Large intestine (tissue), 3 donors: ENCODE measurements around the gene ACTN1. TPM values are rescaled to one million over a fixed set of nuclear protein-coding genes. Genes with fewer than 3 reads are reported as not detected.
A peak's percentile ranks its signal among the peaks of the same experiment; 100 is the strongest.

Source experiments
- DNase-seq, 2 donors: peaks; one replicate each; pipeline versions ENCODE4 v3.0.0 to v3.0.0-alpha.2; 2013
- H3K27ac ChIP-seq: one replicate; pipeline ENCODE4 v1.5.1; 2013; ENCODE audit warnings: low read length
- H3K27me3 ChIP-seq: 2 replicates; pipeline ENCODE4 v1.6.1; 2013; ENCODE audit warnings: low read length; ENCODE audit not compliant: control insufficient read depth, insufficient read depth
- H3K36me3 ChIP-seq: 2 replicates; pipeline ENCODE4 v1.6.1; 2013; ENCODE audit warnings: low read length; ENCODE audit not compliant: control insufficient read depth, insufficient read depth
- H3K4me1 ChIP-seq: one replicate; pipeline ENCODE4 v1.6.1; 2013; ENCODE audit warnings: low read length; ENCODE audit not compliant: control insufficient read depth, insufficient read depth
- H3K4me3 ChIP-seq: one replicate; pipeline ENCODE4 v1.5.1; 2013; ENCODE audit warnings: low read length
- H3K9me3 ChIP-seq: one replicate; pipeline ENCODE4 v1.6.1; 2013; ENCODE audit warnings: mild to moderate bottlenecking, low read depth, low read length, moderate library complexity; ENCODE audit not compliant: control insufficient read depth
- WGBS: methylation state at CpG from one replicate; pipeline ENCODE4 v1.1.5; 2013; ENCODE audit warnings: low lambda C conversion rate; ENCODE audit not compliant: insufficient coverage; 5-methylcytosine and 5-hydroxymethylcytosine counted together
- polyA plus RNA-seq: library from polyadenylated mRNA; unstranded; fragments of 120-200 nt; gene quantifications from one replicate; pipeline ENCODE4 v1.2.1, GENCODE V29; 2013

ACTN1 gene
- polyA plus RNA-seq, 1 donor, result 120 TPM

DNA sequence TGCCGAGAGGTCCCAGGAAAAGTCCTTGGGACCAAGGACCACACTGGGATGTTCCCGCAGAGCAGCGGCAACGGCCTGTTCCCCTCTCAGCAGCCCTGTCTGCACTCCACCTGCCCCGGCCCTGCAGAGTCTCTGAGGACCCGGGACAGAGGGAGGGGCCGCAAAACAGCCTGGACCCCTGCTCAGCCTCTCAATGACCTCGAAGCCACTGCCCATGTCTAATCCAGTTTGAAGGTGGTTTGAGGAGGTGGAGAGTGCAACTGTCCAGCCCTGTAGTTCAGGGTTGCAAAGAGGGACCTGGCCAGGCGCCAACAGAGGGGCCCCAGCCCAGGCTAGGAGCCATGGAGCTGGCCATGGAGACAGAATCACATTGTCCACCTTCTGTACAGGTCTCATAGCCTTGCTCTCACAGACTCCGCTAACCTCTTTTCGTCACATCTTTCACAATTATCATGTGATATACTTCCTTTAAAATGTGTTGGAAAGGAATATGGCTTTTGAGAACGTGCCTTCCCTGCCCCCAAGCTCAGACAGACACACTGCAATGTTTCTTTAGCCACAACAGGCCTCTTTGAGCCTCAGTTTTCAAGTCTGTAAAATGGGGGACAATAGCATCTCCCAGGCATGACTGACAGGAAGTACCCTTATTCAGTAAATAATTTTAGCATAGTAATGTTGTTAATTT is 49.3 kb downstream of the ACTN1 start:
- WGBS, result 92% methylated on average over 2 of the region's 12 CpGs
- no peak overlapping the region for H3K4me3 ChIP-seq
- no peak for DNase-seq

DNA sequence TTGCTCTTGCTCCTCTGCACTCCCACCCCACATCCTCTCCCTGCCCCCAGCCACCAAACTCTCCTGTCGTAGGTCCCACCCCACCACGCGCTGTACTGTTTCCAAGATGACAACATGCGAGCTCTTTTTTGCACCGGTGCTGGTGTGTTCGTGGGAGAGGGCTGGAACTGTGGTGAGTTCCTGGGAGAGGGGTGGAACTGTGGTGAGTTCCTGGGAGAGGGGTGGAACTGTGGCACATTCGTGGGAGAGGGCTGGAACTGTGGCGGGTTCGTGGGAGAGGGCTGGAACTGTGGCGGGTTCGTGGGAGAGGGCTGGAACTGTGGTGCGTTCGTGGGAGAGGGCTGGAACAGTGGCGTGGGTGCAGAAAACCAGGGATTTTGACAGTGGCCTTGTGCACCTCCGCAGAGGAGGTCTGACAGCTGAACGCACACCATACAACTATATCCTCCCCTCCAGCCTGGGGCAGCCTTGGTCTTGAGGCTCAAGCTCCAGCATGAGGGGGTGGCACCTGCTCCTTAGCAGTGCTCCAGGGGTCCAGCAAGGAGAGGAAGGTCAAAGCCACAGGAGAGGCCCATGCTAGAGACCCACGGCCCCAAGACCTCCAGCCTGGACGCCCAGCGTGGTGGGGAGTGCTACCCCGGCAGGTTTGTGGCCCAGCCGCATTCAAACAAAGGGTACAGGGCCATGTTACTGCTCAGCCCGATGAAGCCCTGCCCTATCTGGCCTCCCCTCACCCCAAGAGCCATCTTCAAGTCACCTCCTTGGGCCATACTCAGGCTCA is 50.1 kb downstream of the ACTN1 start:
- H3K4me3 ChIP-seq, result no peak overlapping the region
- H3K27ac ChIP-seq, result peak overlapping the region; percentile 37
- H3K4me1 ChIP-seq, result no peaks in the 10 kb centered on the region
- H3K27me3 ChIP-seq, result no peaks in the 10 kb centered on the region
- peaks cover 22% of the 10 kb centered on the region for H3K36me3 ChIP-seq
- no peaks in the 10 kb centered on the region for H3K9me3 ChIP-seq
- no peak for DNase-seq
- no CpG with 5 or more reads among the region's 22 CpGs for WGBS

More for the DNA sequence above, 49.3 kb downstream of the ACTN1 start:
- peaks cover 14% of the 10 kb centered on the region for H3K36me3 ChIP-seq
- no peaks in the 10 kb centered on the region for H3K4me1 ChIP-seq
- no peak overlapping the region for H3K27ac ChIP-seq
- H3K27me3 ChIP-seq, result no peaks in the 10 kb centered on the region
- no peaks in the 10 kb centered on the region for H3K9me3 ChIP-seq

DNA sequence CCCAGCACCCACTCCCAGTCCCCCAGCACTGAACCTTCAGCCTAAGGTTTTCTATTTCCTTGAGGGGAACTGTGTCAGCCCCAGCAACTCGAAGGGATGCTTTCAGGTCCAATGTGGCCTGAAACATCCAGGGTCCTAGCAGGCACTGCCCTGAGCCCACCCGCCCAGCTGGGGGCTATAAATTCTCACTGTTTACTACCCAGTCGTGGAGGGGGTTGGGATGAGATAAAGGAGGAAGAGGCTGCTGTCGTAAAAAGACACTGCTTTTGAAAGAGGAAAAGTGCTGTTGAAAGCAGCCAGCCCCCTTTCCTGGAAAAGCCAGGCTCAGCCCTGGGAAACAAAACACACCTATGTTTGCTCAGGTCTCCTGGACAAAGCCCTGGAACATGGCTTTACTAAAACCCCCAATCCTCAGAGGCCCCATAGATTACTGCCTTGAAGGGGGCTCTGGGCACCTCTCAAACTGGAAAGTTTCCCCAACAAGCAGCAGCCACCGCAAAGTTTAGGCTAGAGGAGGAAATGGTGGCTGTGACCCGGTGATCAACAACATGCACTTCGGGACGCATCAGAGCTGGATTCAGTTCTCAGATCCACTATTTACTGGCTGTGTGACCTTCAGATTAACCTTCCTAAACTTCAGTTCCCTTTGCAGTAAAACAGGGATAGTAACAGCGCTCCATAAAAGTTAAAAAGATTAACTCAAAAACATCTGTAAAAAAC is 51.0 kb downstream of the ACTN1 start:
- peak overlapping the region; percentile 37 for H3K27ac ChIP-seq
- no peak overlapping the region for H3K4me3 ChIP-seq
- no CpG with 5 or more reads among the region's 9 CpGs for WGBS
- no peak for DNase-seq
- peaks cover under 1% of the 10 kb centered on the region for H3K4me1 ChIP-seq
- H3K9me3 ChIP-seq, result no peaks in the 10 kb centered on the region
- H3K36me3 ChIP-seq, result peaks cover 27% of the 10 kb centered on the region
- H3K27me3 ChIP-seq, result no peaks in the 10 kb centered on the region

DNA sequence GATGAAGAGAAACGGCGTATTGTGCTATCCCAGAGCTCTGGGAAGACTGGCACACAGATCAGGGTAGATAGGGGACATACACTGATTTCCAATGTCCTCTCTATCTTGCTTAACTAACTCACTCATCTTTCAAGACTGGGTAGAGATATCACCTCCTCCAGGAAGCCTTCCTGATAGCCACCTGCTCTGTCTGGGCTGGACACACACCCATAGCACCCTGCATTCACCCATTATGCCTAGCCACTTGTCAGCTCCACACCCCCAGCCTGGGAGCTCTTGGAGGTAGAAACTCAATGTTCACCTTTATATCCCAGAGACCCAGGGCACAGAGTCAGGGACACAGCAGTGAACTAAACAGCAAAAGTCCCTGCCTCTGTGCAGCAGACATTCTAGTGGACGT is 52.0 kb downstream of the ACTN1 start:
- Histone ChIP-seq H3K27ac (no peak overlapping the region), H3K4me1 (peaks cover 10% of the 10 kb centered on the region), H3K4me3 (no peak overlapping the region), H3K27me3 (no peaks in the 10 kb centered on the region), H3K9me3 (no peaks in the 10 kb centered on the region), H3K36me3 (peaks cover 33% of the 10 kb centered on the region)
- no peak for DNase-seq
- no CpG with 5 or more reads among the region's 3 CpGs for WGBS

DNA sequence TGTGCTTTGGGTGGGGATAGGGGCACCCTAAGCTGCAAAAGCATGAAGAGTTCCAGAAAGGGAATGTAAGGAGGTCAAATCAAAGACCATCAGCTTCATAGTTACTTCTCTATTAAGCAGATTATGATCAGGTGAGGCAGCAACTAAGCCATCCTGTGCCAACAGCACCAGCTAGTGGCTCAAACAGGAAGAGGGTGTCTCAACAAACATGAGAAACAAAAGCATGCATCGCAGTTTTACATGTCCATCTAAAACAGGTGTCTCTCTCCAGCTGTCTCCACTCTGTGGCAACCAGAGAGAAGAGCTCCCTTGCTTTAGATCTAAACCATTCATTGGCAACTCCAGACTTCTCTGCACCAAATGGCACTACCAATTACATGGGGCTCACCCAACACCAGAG is 52.9 kb downstream of the ACTN1 start:
- no peak overlapping the region for H3K27ac ChIP-seq
- no peaks in the 10 kb centered on the region for H3K27me3 ChIP-seq
- peaks cover 15% of the 10 kb centered on the region for H3K4me1 ChIP-seq
- no peak overlapping the region for H3K4me3 ChIP-seq
- no peaks in the 10 kb centered on the region for H3K9me3 ChIP-seq
- no CpG with 5 or more reads among the region's 1 CpG for WGBS
- peaks cover 33% of the 10 kb centered on the region for H3K36me3 ChIP-seq
- no peak for DNase-seq

DNA sequence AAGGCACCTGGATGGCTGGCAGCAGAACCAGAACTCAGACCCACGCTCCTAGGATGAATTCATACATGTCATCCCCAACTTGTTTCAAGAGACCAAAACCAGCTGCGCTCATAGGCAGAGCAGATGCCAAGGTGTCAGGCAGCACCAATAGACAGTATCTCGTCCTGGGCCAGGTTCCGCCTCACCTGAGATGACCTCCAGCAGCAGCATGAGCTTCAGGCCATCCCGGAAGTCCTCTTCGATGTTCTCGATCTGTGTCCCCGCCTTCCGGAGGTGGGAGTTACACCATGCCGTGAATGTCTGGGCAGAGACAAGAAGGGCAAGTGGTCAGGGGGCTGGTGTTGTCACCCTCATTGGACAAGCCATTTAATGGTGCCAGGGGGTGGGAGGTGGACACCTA is 53.7 kb downstream of the ACTN1 start:
- DNase-seq, result no peak
- H3K4me3 ChIP-seq, result no peak overlapping the region
- peaks cover 15% of the 10 kb centered on the region for H3K4me1 ChIP-seq
- no CpG with 5 or more reads among the region's 10 CpGs for WGBS
- no peaks in the 10 kb centered on the region for H3K9me3 ChIP-seq
- no peak overlapping the region for H3K27ac ChIP-seq
- peaks cover 37% of the 10 kb centered on the region for H3K36me3 ChIP-seq
- H3K27me3 ChIP-seq, result no peaks in the 10 kb centered on the region

DNA sequence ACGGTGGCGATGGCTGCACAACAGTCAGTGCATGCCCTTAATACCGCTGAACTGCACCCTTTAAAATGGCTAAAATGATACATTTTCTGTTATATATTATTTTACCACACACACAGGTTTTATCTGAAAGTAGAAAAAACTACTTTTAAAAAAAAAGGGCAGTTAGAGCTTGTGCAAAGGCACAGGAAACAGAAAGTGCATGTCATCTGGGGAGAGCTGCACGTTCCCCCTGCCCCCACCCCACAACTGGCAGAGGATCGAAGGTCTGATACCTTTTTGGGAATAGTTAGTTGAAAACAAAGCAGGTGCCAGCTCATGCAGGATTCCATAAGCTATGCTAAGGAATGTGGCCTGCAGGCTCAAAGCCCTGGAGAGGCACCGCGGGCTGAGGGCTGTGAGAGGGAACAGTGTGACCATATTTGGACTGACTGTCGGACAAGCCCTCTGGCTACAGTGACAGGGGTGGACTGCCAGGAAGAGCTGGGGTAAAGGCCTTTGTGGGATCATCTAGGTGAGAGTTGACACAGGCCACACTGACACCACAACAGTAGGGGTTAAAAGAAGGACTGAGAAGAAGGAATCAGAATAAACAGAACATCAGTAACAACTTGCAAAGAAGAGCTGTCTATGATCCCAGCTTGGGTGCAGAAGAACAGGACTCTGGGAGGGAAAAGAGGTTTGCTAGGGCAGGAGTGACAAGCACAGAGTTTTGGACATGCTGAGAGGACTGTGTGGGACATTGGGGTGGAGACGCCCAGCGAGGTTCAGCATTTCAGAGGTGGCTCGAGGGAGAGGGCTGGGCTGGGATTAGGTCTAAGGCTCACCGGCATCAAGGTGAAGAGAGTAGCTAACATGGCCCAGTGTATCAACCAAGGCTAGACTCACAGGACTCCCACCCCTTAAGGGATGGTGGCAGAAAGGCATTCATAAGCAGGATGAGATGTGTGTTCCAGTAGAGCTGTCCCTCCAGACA is 54.6 kb downstream of the ACTN1 start:
- Histone ChIP-seq H3K36me3 (peaks cover 46% of the 10 kb centered on the region), H3K4me3 (no peak overlapping the region), H3K27me3 (no peaks in the 10 kb centered on the region), H3K27ac (peak overlapping the region; percentile 32), H3K4me1 (peaks cover 15% of the 10 kb centered on the region), H3K9me3 (no peaks in the 10 kb centered on the region)
- no peak for DNase-seq
- WGBS, result 100% methylated on average over 1 of the region's 12 CpGs

DNA sequence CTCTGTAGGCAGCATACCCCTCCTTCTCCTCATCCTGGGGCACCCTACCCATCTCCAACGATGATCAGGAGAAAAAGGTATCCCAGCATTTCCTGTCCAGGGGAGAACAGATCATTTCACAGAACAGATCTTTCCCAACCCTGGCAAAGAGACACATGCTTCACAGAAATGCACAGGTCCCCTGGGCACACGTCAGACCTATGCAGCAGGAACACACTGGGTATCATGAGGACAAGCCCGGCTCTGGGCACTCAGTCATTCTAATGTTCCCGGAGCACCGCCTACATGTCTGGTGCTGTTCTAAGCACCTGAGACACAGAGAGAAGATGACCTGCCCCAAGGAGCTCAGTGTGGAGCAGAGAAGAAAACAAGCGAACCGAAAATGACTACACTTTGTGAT is 56.2 kb downstream of the ACTN1 start:
- peaks cover 52% of the 10 kb centered on the region for H3K36me3 ChIP-seq
- DNase-seq, result no peak
- no peak overlapping the region for H3K4me3 ChIP-seq
- no peaks in the 10 kb centered on the region for H3K27me3 ChIP-seq
- WGBS, result no CpG with 5 or more reads among the region's 7 CpGs
- peaks cover 15% of the 10 kb centered on the region for H3K4me1 ChIP-seq
- H3K27ac ChIP-seq, result peak overlapping the region; percentile 4
- no peaks in the 10 kb centered on the region for H3K9me3 ChIP-seq

DNA sequence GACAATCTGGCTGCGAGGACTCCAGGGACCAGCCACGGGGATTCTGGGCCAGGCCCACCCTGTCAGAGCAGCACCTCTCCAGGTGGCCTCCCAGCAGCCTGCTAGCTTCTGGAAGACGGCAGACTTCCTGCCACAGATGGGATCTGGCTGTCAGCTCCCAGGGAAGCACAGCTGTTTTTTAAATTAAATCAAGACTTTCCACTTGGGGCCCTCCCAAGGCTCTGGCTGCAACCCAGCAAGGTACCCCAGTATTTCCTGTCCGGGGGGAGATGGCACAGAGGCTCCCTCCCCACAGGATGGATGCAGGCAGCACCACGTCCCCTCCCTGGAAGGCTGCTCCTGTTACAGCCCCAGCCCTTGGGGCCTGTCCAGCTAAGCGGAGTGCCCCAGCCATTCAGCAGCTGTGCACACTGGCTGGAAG is 56.9 kb downstream of the ACTN1 start:
- peaks cover 56% of the 10 kb centered on the region for H3K36me3 ChIP-seq
- H3K4me1 ChIP-seq, result peaks cover 15% of the 10 kb centered on the region
- no peak overlapping the region for H3K4me3 ChIP-seq
- H3K27ac ChIP-seq, result peak overlapping the region; percentile 26
- no peaks in the 10 kb centered on the region for H3K9me3 ChIP-seq
- DNase-seq, result no peak
- no peaks in the 10 kb centered on the region for H3K27me3 ChIP-seq
- no CpG with 5 or more reads among the region's 6 CpGs for WGBS

DNA sequence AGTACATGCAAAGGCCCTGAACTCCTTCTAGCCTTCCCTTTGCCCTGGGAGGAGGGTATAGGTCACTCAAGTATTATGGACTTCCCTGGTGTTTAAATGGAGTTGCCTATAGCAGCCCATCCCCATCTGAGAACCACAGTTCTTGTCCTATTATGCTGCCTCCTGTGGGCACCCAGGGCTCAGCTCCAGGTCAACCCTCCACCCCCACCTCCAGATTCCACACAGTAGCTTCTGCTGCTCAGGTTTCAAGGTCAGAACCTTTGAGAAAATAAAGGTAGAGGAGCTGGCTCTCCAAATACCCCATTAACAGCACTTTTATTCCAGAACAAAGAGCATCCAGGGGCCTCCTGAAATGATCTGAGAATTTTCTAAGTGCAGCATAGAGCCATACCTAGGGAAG is 57.4 kb downstream of the ACTN1 start:
- H3K36me3 ChIP-seq, result peaks cover 60% of the 10 kb centered on the region
- H3K4me1 ChIP-seq, result peaks cover 19% of the 10 kb centered on the region
- no peaks in the 10 kb centered on the region for H3K27me3 ChIP-seq
- peak overlapping the region; percentile 26 for H3K27ac ChIP-seq
- no peaks in the 10 kb centered on the region for H3K9me3 ChIP-seq
- H3K4me3 ChIP-seq, result no peak overlapping the region
- DNase-seq, result no peak
